ENCODE measurements around the gene BCAS3. TPM values are rescaled to one million over a fixed set of nuclear protein-coding genes. Genes with fewer than 3 reads are reported as not detected.

BCAS3 gene
- polyA plus RNA-seq, 1 donor from 2014 or later, result 21.6 TPM

- Histone ChIP-seq H4K20me1 (ENCODE audit: insufficient read depth) (no peaks in the 10 kb centered on the region), H3F3A (ENCODE audit: insufficient read depth, low read length, poor library complexity, severe bottlenecking) (no peaks in the 10 kb centered on the region), H3K9me2 (ENCODE audit: insufficient read depth, low read length) (no peaks in the 10 kb centered on the region), H3K36me3 (ENCODE audit: insufficient read depth, low read length) (no peaks in the 10 kb centered on the region), H3K4me3 (ENCODE audit: low read length) (no peak overlapping the region), H3K9ac (ENCODE audit: low read length) (no peak overlapping the region), H3K27ac (ENCODE audit: low read length) (no peak overlapping the region), H2AFZ (ENCODE audit: low read depth, low read length) (no peak overlapping the region), H3K4me2 (ENCODE audit: low read length) (no peak overlapping the region), H3K79me2 (replicated peaks; ENCODE audit: insufficient read depth, low read length) (no peaks in the 10 kb centered on the region), H3K27me3 (ENCODE audit: insufficient read depth, low read depth, low read length) (no peaks in the 10 kb centered on the region), H3K9me3 (ENCODE audit: low read length) (no peaks in the 10 kb centered on the region)
- TF ChIP-seq REST (IDR thresholded peaks at IDR 0.05; ENCODE audit: borderline replicate concordance) (no peak), POLR2AphosphoS5 (IDR thresholded peaks at IDR 0.05) (no peak), EZH2 (IDR thresholded peaks at IDR 0.05; ENCODE audit: borderline replicate concordance, insufficient read depth, low read length, poor library complexity, severe bottlenecking) (no peak), EP300 (conservative IDR thresholded peaks at IDR 0.05; ENCODE audit: poor library complexity, severe bottlenecking) (no peak)
These were observed 332.0 kb downstream of the BCAS3 start for GRCh38 chr17:61009663-61010062.

- Histone ChIP-seq H2AFZ (ENCODE audit: low read depth, low read length) (no peak overlapping the region), H3K4me2 (ENCODE audit: low read length) (no peak overlapping the region), H4K20me1 (ENCODE audit: insufficient read depth) (no peaks in the 10 kb centered on the region), H3K27ac (ENCODE audit: low read length) (no peak overlapping the region), H3K27me3 (ENCODE audit: insufficient read depth, low read depth, low read length) (no peaks in the 10 kb centered on the region), H3K9me3 (ENCODE audit: low read length) (no peaks in the 10 kb centered on the region), H3K36me3 (ENCODE audit: insufficient read depth, low read length) (no peaks in the 10 kb centered on the region), H3K4me3 (ENCODE audit: low read length) (no peak overlapping the region), H3F3A (ENCODE audit: insufficient read depth, low read length, poor library complexity, severe bottlenecking) (no peaks in the 10 kb centered on the region), H3K79me2 (replicated peaks; ENCODE audit: insufficient read depth, low read length) (no peaks in the 10 kb centered on the region), H3K9ac (ENCODE audit: low read length) (no peak overlapping the region), H3K9me2 (ENCODE audit: insufficient read depth, low read length) (no peaks in the 10 kb centered on the region)
- no peak for TF ChIP-seq EZH2 (IDR thresholded peaks at IDR 0.05; ENCODE audit: borderline replicate concordance, insufficient read depth, low read length, poor library complexity, severe bottlenecking)
- TF ChIP-seq MXI1 (conservative IDR thresholded peaks at IDR 0.05; ENCODE audit: poor library complexity, severe bottlenecking), result no peak
- TF ChIP-seq POLR2AphosphoS5 (IDR thresholded peaks at IDR 0.05), result no peak
These were observed 333.1 kb downstream of the BCAS3 start for GRCh38 chr17:61010661-61011170.

GRCh38 chr17:61011251-61011650 is 333.6 kb downstream of the BCAS3 start:
- no peak overlapping the region for H3K4me2 ChIP-seq (ENCODE audit: low read length)
- no peaks in the 10 kb centered on the region for H3K27me3 ChIP-seq (ENCODE audit: insufficient read depth, low read depth, low read length)
- no peaks in the 10 kb centered on the region for H3K9me2 ChIP-seq (ENCODE audit: insufficient read depth, low read length)
- H3K79me2 ChIP-seq (replicated peaks; ENCODE audit: insufficient read depth, low read length), result no peaks in the 10 kb centered on the region
- H3K36me3 ChIP-seq (ENCODE audit: insufficient read depth, low read length), result no peaks in the 10 kb centered on the region
- no peak overlapping the region for H3K9ac ChIP-seq (ENCODE audit: low read length)
- H3K9me3 ChIP-seq (ENCODE audit: low read length), result no peaks in the 10 kb centered on the region
- no peak overlapping the region for H2AFZ ChIP-seq (ENCODE audit: low read depth, low read length)
- no peak overlapping the region for H3K4me3 ChIP-seq (ENCODE audit: low read length)
- no peaks in the 10 kb centered on the region for H4K20me1 ChIP-seq (ENCODE audit: insufficient read depth)
- no peaks in the 10 kb centered on the region for H3F3A ChIP-seq (ENCODE audit: insufficient read depth, low read length, poor library complexity, severe bottlenecking)
- TF ChIP-seq CTCF (IDR thresholded peaks at IDR 0.05; ENCODE audit: poor library complexity, severe bottlenecking), result no peak
- TF ChIP-seq TAF1 (IDR thresholded peaks at IDR 0.05; ENCODE audit: low read depth), result no peak
- no peak for TF ChIP-seq REST (IDR thresholded peaks at IDR 0.05; ENCODE audit: borderline replicate concordance)
- no peak overlapping the region for H3K27ac ChIP-seq (ENCODE audit: low read length)
